Glutamatergic neuron (in vitro differentiated cells): ENCODE results near the gene PRRX2. TPM values are rescaled to one million over a fixed set of nuclear protein-coding genes. Genes with fewer than 3 reads are reported as not detected.
A peak's percentile ranks its signal among the peaks of the same experiment; 100 is the strongest.

Experiments
- DNase-seq: peaks from one replicate; pipeline ENCODE4 v3.0.0; 2022
- H3K27ac Mint-ChIP-seq: one replicate; pipeline ENCODE4 v1.8.0; 2020; ENCODE audit warnings: mild to moderate bottlenecking, mixed read lengths, inconsistent platforms; ENCODE audit not compliant: unreplicated experiment
- H3K27me3 Mint-ChIP-seq: one replicate; pipeline ENCODE4 v1.8.0; 2020; ENCODE audit warnings: mild to moderate bottlenecking, moderate library complexity, mixed read lengths, inconsistent platforms; ENCODE audit not compliant: unreplicated experiment
- H3K36me3 Mint-ChIP-seq: one replicate; pipeline ENCODE4 v1.8.0; 2020; ENCODE audit warnings: mild to moderate bottlenecking, mixed read lengths, inconsistent platforms; ENCODE audit not compliant: unreplicated experiment
- H3K4me1 Mint-ChIP-seq: one replicate; pipeline ENCODE4 v1.8.0; 2020; ENCODE audit warnings: mild to moderate bottlenecking, low read depth, mixed read lengths, inconsistent platforms; ENCODE audit not compliant: unreplicated experiment
- H3K4me3 Mint-ChIP-seq: one replicate; pipeline ENCODE4 v1.8.0; 2020; ENCODE audit warnings: mild to moderate bottlenecking, mixed read lengths, inconsistent platforms; ENCODE audit not compliant: unreplicated experiment
- H3K9me3 Mint-ChIP-seq: one replicate; pipeline ENCODE4 v1.8.0; 2020; ENCODE audit warnings: mild to moderate bottlenecking, moderate library complexity, mixed read lengths, inconsistent platforms; ENCODE audit not compliant: unreplicated experiment
- CTCF ChIP-seq: fragments of 200-600 bp; sonication (generic); IDR thresholded peaks from one replicate; pipeline ENCODE4 v1.5.0; 2021; ENCODE audit not compliant: partially characterized antibody, unreplicated experiment
- total RNA-seq: library from RNA; stranded (reverse); fragmentation: NEBNext Ultra II Directional; extraction: Animal tissue kit (Norgen Biotek cat#: 25700); gene quantifications from one replicate; pipeline ENCODE4 v1.2.1, GENCODE V29; 2021; ENCODE audit not compliant: unreplicated experiment

The PRRX2 gene
- total RNA-seq, 1 donor from 2014 or later, result 2.3 TPM

DNA sequence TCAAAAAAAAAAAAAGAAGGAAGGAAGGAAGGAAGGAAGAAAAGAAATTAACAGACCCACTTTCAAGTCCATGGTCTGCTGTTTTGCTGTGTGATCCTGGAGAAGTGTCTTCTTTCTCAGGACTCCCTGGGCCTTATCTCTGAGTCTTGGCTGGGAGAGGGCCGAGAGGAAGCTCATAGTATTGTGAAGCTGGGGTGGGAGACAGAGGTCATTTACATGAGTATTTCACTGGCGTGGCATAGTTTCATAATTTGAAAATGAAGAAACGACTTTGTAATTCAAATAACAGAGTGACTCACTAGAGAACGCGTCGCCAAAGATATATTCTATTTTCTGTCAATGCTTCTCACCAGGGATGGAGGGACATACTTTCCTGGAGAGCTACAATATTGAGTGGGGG is 42.1 kb upstream of the PRRX2 start:
- H3K36me3 Mint-ChIP-seq, result no peaks in the 10 kb centered on the region
- TF ChIP-seq CTCF, result no peak
- DNase-seq, result no peak
- peak overlapping the region; percentile 28 for H3K4me3 Mint-ChIP-seq
- peak overlapping the region; percentile 50 for H3K27ac Mint-ChIP-seq
- peaks cover 18% of the 10 kb centered on the region for H3K9me3 Mint-ChIP-seq
- H3K27me3 Mint-ChIP-seq, result peaks cover 21% of the 10 kb centered on the region
- peaks cover 35% of the 10 kb centered on the region for H3K4me1 Mint-ChIP-seq

- H3K4me3 Mint-ChIP-seq, result peak overlapping the region; percentile 46
Measured at GRCh38 chr9:129624168-129624759, 41.2 kb upstream of the PRRX2 start.

DNA sequence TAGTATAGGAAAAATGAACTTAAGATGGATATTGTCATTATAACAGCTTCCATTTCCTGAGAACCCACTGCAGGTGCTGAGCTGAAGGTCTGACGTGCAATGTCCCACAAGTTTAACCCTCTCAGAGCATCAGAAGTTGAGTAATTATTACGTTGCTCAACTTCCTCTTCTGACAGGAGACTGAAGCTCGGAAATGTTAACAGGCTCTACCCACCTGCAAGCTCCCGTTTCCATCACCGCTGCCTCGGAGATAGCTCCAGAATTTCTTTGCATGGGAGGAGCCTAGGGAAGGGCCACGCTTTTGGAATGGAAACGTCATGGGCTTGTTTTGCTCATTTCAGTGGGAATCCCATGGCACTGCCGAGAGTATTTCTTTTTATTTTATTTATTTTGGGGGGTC is 40.5 kb upstream of the PRRX2 start:
- Mint-ChIP-seq H3K27me3 (peaks cover 13% of the 10 kb centered on the region), H3K4me1 (peaks cover 38% of the 10 kb centered on the region), H3K36me3 (no peaks in the 10 kb centered on the region), H3K9me3 (peaks cover 17% of the 10 kb centered on the region), H3K27ac (no peak overlapping the region), H3K4me3 (peak overlapping the region; percentile 65)
- DNase-seq, result no peak
- no peak for TF ChIP-seq CTCF

More at GRCh38 chr9:129624168-129624759, 41.2 kb upstream of the PRRX2 start:
- Mint-ChIP-seq H3K36me3 (no peaks in the 10 kb centered on the region), H3K27ac (peak overlapping the region; percentile 76), H3K4me1 (peaks cover 38% of the 10 kb centered on the region), H3K27me3 (peaks cover 15% of the 10 kb centered on the region), H3K9me3 (peaks cover 17% of the 10 kb centered on the region)
- peak; percentile 89 for DNase-seq
- peak; percentile 88 for TF ChIP-seq CTCF

DNA sequence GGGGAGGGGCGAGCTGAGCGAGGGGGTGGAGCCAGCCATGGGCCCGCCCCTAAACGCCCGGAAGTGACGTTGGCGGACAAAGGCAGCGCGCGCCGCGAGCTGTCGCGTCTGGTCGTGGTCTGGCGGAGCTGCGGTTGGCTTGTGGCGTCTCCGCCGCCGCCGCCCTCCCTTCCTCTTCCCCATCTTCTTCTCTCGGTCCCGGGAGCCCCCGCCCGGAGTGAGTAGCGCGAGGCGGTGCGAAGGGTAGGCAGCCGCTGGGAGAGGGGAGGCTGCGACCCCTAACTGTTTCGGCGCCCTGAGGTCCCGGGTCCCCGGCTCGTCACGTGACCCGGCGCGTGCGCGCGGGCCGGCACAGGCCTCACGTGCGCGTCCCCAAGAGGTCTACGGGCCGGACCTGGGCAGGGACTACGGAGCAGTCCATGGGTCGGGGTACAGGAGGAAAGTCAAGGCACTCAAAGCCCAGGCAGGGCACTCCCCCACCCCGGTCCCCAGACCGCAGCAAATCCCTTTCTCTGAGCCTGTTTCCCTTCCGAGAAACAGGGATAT is 39.3 kb upstream of the PRRX2 start, which contains the start of gene NTMT1:
Gene NTMT1, plus strand, starts transcription at position 85 of the 546 bp plus-strand sequence. CDS start 6,541 bp downstream, outside the sequence.
- peak; percentile 89 for DNase-seq
- Mint-ChIP-seq H3K4me1 (peaks cover 46% of the 10 kb centered on the region), H3K27ac (peak within 1 kb of the TSS; percentile 98), H3K36me3 (no peaks in the 10 kb centered on the region), H3K4me3 (peak within 1 kb of the TSS; percentile 94), H3K9me3 (peaks cover 13% of the 10 kb centered on the region), H3K27me3 (peaks cover 13% of the 10 kb centered on the region)
- no peak for TF ChIP-seq CTCF

DNA sequence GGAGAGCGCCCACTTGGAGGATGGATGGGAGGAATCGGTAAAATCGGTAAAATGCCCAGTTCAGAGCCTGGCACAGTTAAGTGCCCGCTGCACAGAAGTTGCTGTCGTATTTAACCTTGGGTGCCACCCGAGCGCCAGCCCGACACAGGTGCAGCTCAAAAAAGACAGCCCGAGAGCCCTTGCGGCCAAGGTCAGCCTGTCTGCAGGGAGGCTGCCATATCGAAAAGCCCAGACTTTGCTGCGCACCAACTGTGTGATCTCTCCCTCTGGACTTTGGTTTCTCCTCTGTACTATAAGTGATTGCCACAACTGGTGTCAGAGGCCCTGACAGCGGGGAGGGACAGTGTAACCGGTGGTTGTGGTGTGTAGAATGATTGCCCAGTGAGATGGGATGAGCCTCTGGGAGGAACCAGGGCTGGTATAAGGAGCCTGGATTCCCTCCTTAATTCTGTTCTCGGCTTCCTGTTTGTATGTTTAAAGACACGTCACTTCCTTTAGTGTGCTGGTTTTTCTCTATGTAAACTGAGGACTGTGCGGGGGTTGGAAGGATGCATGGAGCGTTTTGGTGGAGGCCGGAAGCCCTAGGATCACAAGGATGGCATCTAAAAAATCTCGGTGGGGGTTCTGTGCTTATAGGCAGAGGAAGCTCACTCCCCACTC is 38.7 kb upstream of the PRRX2 start:
- no peak for DNase-seq
- peaks cover 16% of the 10 kb centered on the region for H3K27me3 Mint-ChIP-seq
- TF ChIP-seq CTCF, result no peak
- H3K27ac Mint-ChIP-seq, result peak overlapping the region; percentile 98
- no peaks in the 10 kb centered on the region for H3K36me3 Mint-ChIP-seq
- peaks cover 49% of the 10 kb centered on the region for H3K4me1 Mint-ChIP-seq
- peaks cover 13% of the 10 kb centered on the region for H3K9me3 Mint-ChIP-seq
- peak overlapping the region; percentile 94 for H3K4me3 Mint-ChIP-seq
